Subcutaneous abdominal adipose tissue (tissue), 5 donors: Measurements from ENCODE around the gene AMER1.
"Not testable (repeated sequence)": the region's sequence is repeated elsewhere in the genome, so short reads cannot be mapped to it uniquely, and the experiment has no call there.

Experiments
- H3K27ac ChIP-seq: one replicate; pipeline ENCODE4 v1.7.0; 2013; ENCODE audit warnings: low read depth, mild to moderate bottlenecking, inconsistent platforms, low read length, moderate library complexity
- H3K27me3 ChIP-seq, 5 donors: one replicate each; pipeline ENCODE4 v1.7.0; 2013; ENCODE audit warnings: low read length in 5 of 5, inconsistent platforms in 1 of 5; ENCODE audit not compliant: control insufficient read depth in 5 of 5, insufficient read depth in 4 of 5
- H3K36me3 ChIP-seq, 5 donors: one replicate each; pipeline ENCODE4 v1.7.0; 2013; ENCODE audit warnings: low read length in 5 of 5; ENCODE audit not compliant: control insufficient read depth in 5 of 5, insufficient read depth in 5 of 5
- H3K4me1 ChIP-seq, 5 donors: one replicate each; pipeline ENCODE4 v1.7.0; 2013; ENCODE audit warnings: low read length in 5 of 5, mild to moderate bottlenecking in 3 of 5, moderate library complexity in 1 of 5; ENCODE audit not compliant: control insufficient read depth in 5 of 5, insufficient read depth in 5 of 5
- H3K4me3 ChIP-seq, 5 donors: one replicate each; pipeline ENCODE4 v1.7.0; 2013; ENCODE audit warnings: low read length in 5 of 5, low read depth in 1 of 5
- H3K9ac ChIP-seq, 5 donors: one replicate each; pipeline ENCODE4 v1.7.0; 2013; ENCODE audit warnings: low read length in 5 of 5, mild to moderate bottlenecking in 4 of 5, moderate library complexity in 3 of 5
- H3K9me3 ChIP-seq, 5 donors: one replicate each; pipeline ENCODE4 v1.7.0; 2013; ENCODE audit warnings: low read length in 5 of 5; ENCODE audit not compliant: control insufficient read depth in 5 of 5
- donor health status: healthy.
- donor health status: healthy.
- donor health status: healthy.
- donor health status: healthy.
- donor health status: healthy.

The AMER1 gene

GRCh38 chrX:64205441-64205734 lies at the start of gene AMER1:
TSS of gene AMER1 (minus strand) at chrX:64205708. CDS start at chrX:64193286, 12,422 bp downstream.
- H3K9me3 ChIP-seq = no peaks in the 10 kb centered on the region
- peak within 1 kb of the TSS; percentile 91 for H3K27ac ChIP-seq
- H3K36me3 ChIP-seq = no peaks in the 10 kb centered on the region
- peak within 1 kb of the TSS; percentile 54 to 80 (median 75) for H3K4me3 ChIP-seq
- H3K9ac ChIP-seq = peak within 1 kb of the TSS; percentile 65 to 84 (median 76)
- peaks cover 0 to 8% (median 4%) of the 10 kb centered on the region in 5 donors for H3K27me3 ChIP-seq
- peaks cover 0 to 25% (median 21%) of the 10 kb centered on the region in 5 donors for H3K4me1 ChIP-seq

GRCh38 chrX:64230123-64230970 lies 24.8 kb upstream of the AMER1 start, which contains the start of gene ASB12:
TSS of gene ASB12 (minus strand) at chrX:64230607. CDS start at chrX:64225650, 4,957 bp downstream.
- Histone ChIP-seq H3K4me3 (no peak within 1 kb of the TSS), H3K9ac (no peak within 1 kb of the TSS), H3K9me3 (peaks cover 0 to 3% (median 0%) of the 10 kb centered on the region in 5 donors), H3K27ac (no peak within 1 kb of the TSS), H3K27me3 (peaks cover 0 to 4% (median 0%) of the 10 kb centered on the region in 5 donors), H3K36me3 (no peaks in the 10 kb centered on the region), H3K4me1 (no peaks in the 10 kb centered on the region)

- peaks cover 0 to 13% (median 0%) of the 10 kb centered on the region in 5 donors for H3K27me3 ChIP-seq
- H3K36me3 ChIP-seq = no peaks in the 10 kb centered on the region
- no peak overlapping the region for H3K4me3 ChIP-seq
- H3K27ac ChIP-seq = no peak overlapping the region
- H3K4me1 ChIP-seq = no peaks in the 10 kb centered on the region
- peaks cover 0 to 4% (median 3%) of the 10 kb centered on the region in 5 donors for H3K9me3 ChIP-seq
- H3K9ac ChIP-seq = no peak overlapping the region
These were observed 23.6 kb upstream of the AMER1 start for GRCh38 chrX:64229154-64229553.

GRCh38 chrX:64218023-64218422 lies 12.5 kb upstream of the AMER1 start:
- Histone ChIP-seq H3K9ac (no peak overlapping the region), H3K36me3 (no peaks in the 10 kb centered on the region), H3K27ac (no peak overlapping the region), H3K4me3 (no peak overlapping the region), H3K4me1 (no peaks in the 10 kb centered on the region), H3K9me3 (no peaks in the 10 kb centered on the region), H3K27me3 (peaks cover 0 to 8% (median 0%) of the 10 kb centered on the region in 5 donors)

GRCh38 chrX:64213989-64214388 lies 8.5 kb upstream of the AMER1 start:
- not testable (repeated sequence) for H3K4me3 ChIP-seq, H3K9ac ChIP-seq, H3K27me3 ChIP-seq, H3K36me3 ChIP-seq, H3K9me3 ChIP-seq, H3K4me1 ChIP-seq, H3K27ac ChIP-seq

GRCh38 chrX:64206556-64207162 lies 1.2 kb upstream of the AMER1 start:
- Histone ChIP-seq H3K9ac (peak overlapping the region; percentile 65 to 84 (median 76)), H3K36me3 (no peaks in the 10 kb centered on the region), H3K4me3 (peak overlapping the region; percentile 51 to 80 (median 75))

GRCh38 chrX:64205735-64206501 lies 410 bp upstream of the AMER1 start:
- H3K9ac ChIP-seq = peak overlapping the region; percentile 65 to 84 (median 76)
- H3K9me3 ChIP-seq = no peaks in the 10 kb centered on the region
- H3K4me3 ChIP-seq = peak overlapping the region; percentile 51 to 80 (median 75)

More at GRCh38 chrX:64206556-64207162, 1.2 kb upstream of the AMER1 start:
- H3K27me3 ChIP-seq = peaks cover 0 to 8% (median 2%) of the 10 kb centered on the region in 5 donors
- H3K27ac ChIP-seq = peak overlapping the region; percentile 91
- no peaks in the 10 kb centered on the region for H3K9me3 ChIP-seq
- H3K4me1 ChIP-seq = peaks cover 0 to 25% (median 21%) of the 10 kb centered on the region in 5 donors

GRCh38 chrX:64204701-64205440 lies 637 bp downstream of the AMER1 start:
- Histone ChIP-seq H3K27ac (peak overlapping the region; percentile 33), H3K4me3 (peak overlapping the region; percentile 54 to 80 (median 75)), H3K9ac (peak overlapping the region in 4 of 5 donors; percentile 5 to 76 (median 69)), H3K27me3 (peaks cover 0 to 8% (median 4%) of the 10 kb centered on the region in 5 donors), H3K9me3 (no peaks in the 10 kb centered on the region), H3K4me1 (peaks cover 0 to 25% (median 21%) of the 10 kb centered on the region in 5 donors), H3K36me3 (no peaks in the 10 kb centered on the region)

More at GRCh38 chrX:64205735-64206501, 410 bp upstream of the AMER1 start:
- Histone ChIP-seq H3K36me3 (no peaks in the 10 kb centered on the region), H3K27ac (peak overlapping the region; percentile 91), H3K27me3 (peaks cover 0 to 8% (median 4%) of the 10 kb centered on the region in 5 donors), H3K4me1 (peaks cover 0 to 25% (median 21%) of the 10 kb centered on the region in 5 donors)

GRCh38 chrX:64204252-64204651 lies 1.3 kb downstream of the AMER1 start:
- H3K9me3 ChIP-seq = no peaks in the 10 kb centered on the region
- H3K4me1 ChIP-seq = peaks cover 0 to 25% (median 21%) of the 10 kb centered on the region in 5 donors
- H3K27ac ChIP-seq = no peak overlapping the region
- no peaks in the 10 kb centered on the region for H3K36me3 ChIP-seq
- H3K4me3 ChIP-seq = peak overlapping the region; percentile 54 to 80 (median 72)
- H3K27me3 ChIP-seq = peaks cover 0 to 9% (median 4%) of the 10 kb centered on the region in 5 donors
- H3K9ac ChIP-seq = peak overlapping the region in 3 of 5 donors; percentile 14 to 73 (median 34)
